ENCODE data around the gene SLC43A1.
A peak's percentile ranks its signal among the peaks of the same experiment; 100 is the strongest.

SLC43A1 gene

DNA sequence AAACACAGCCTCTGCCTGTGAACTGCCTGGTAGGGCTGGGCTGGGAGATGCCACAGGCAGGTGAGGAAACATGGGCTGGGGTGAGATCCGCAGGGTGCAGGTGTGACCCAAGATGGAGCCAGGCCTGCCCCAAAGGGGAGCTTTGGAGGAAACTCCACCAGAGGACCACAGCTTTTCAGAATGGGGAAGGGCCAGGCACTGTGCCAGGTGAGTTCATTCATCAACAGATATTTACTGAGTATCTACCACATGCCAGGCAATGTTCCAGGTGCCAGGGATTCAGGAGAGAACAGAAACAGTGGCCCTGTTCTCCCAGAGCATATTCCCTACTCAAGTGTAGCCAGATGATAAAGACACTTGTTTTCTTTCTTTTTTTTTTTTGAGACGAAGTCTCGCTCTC is 44.0 kb downstream of the SLC43A1 start:
- Mint-ChIP-seq H3K27me3 (peaks cover 12% of the 10 kb centered on the region), H3K9me3 (no peaks in the 10 kb centered on the region), H3K4me3 (no peak overlapping the region), H3K4me1 (ENCODE audit: low read depth) (peaks cover 25% of the 10 kb centered on the region), H3K36me3 (ENCODE audit: low read depth) (no peaks in the 10 kb centered on the region), H3K27ac (no peak overlapping the region)
- DNase-seq: no peak

DNA sequence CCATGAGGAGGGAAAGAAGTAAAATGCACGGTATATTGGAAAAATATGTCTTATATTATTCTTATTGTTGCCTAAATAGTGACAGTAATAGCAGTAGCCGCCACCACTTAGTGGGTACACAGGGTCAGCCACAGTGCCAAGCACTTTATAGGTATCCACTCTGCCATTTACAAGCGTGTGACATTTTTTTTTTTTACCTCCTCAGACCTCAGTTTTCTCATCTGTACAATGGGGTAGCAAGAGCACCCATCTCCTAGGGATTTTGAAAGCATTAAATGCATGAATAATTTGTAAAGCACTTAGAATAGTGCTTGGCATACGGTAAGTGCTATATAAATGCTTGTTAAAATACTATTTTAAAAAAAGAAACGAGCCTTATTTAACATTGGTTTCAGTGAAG is 46.2 kb downstream of the SLC43A1 start:
- Mint-ChIP-seq H3K4me1 (ENCODE audit: low read depth) (peaks cover 6% of the 10 kb centered on the region), H3K27ac (no peak overlapping the region), H3K4me3 (no peak overlapping the region), H3K36me3 (ENCODE audit: low read depth) (no peaks in the 10 kb centered on the region), H3K27me3 (peaks cover 5% of the 10 kb centered on the region), H3K9me3 (no peaks in the 10 kb centered on the region)
- no peak for DNase-seq

DNA sequence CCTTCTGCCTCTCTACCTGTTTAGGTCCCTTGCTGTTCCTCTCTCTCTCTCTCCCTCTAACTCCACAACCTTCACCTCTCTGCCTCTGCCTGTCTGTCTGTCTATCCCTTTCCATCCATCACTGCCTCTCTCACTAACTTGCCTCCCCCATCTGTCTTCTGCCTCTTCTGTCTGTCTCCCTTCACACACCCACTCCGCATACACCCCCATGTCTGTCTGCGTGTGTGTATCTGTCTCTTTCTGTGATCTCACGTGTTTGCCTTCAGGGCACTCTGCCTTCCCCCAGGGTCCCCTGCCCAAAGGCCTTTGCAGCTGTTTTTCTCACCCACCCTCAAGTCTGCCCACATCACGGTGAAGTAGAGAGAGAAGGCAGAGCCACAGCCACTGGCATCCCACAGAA is 47.2 kb downstream of the SLC43A1 start:
- Mint-ChIP-seq H3K9me3 (no peaks in the 10 kb centered on the region), H3K36me3 (ENCODE audit: low read depth) (no peaks in the 10 kb centered on the region), H3K4me1 (ENCODE audit: low read depth) (no peaks in the 10 kb centered on the region), H3K4me3 (no peak overlapping the region), H3K27ac (no peak overlapping the region), H3K27me3 (peaks cover 2% of the 10 kb centered on the region)
- no peak for DNase-seq

DNA sequence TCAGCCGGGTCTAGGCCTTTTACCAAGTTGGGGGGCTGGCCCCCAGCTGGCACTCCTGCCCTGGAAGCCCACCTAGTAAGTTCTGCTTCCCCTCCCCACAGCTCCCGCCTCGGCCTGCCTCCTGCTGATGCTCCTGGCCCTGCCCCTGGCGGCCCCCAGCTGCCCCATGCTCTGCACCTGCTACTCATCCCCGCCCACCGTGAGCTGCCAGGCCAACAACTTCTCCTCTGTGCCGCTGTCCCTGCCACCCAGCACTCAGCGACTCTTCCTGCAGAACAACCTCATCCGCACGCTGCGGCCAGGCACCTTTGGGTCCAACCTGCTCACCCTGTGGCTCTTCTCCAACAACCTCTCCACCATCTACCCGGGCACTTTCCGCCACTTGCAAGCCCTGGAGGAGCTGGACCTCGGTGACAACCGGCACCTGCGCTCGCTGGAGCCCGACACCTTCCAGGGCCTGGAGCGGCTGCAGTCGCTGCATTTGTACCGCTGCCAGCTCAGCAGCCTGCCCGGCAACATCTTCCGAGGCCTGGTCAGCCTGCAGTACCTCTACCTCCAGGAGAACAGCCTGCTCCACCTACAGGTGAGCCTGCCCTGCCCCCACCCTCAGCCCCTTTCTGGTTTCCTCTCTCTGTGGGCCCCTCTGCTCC is 47.9 kb downstream of the SLC43A1 start:
- Mint-ChIP-seq H3K27me3 (peaks cover 4% of the 10 kb centered on the region), H3K4me3 (no peak overlapping the region), H3K4me1 (ENCODE audit: low read depth) (no peaks in the 10 kb centered on the region), H3K27ac (no peak overlapping the region), H3K36me3 (ENCODE audit: low read depth) (no peaks in the 10 kb centered on the region), H3K9me3 (no peaks in the 10 kb centered on the region)
- no peak for DNase-seq

DNA sequence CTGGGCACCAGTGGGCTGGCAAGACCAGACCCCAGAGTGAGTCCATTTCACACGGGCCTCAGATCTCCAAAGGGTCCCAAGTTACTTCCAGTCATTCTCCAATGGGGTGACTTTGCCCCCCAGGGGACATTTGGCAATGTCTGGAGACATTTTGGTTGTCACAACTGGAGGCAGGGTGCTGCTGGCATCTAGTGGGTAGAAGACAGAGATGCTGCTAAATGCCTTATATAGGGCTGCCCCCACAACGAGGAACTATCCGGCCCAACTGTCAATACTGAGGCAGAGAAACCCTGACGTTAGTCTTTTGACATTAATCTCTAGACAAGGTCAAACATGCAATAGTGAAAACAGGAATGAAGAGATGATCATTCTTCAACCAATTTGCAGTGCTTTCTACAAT is 48.8 kb downstream of the SLC43A1 start:
- Mint-ChIP-seq H3K4me3 (no peak overlapping the region), H3K27ac (no peak overlapping the region), H3K4me1 (ENCODE audit: low read depth) (no peaks in the 10 kb centered on the region), H3K27me3 (peaks cover 11% of the 10 kb centered on the region), H3K9me3 (no peaks in the 10 kb centered on the region), H3K36me3 (ENCODE audit: low read depth) (no peaks in the 10 kb centered on the region)
- no peak for DNase-seq

DNA sequence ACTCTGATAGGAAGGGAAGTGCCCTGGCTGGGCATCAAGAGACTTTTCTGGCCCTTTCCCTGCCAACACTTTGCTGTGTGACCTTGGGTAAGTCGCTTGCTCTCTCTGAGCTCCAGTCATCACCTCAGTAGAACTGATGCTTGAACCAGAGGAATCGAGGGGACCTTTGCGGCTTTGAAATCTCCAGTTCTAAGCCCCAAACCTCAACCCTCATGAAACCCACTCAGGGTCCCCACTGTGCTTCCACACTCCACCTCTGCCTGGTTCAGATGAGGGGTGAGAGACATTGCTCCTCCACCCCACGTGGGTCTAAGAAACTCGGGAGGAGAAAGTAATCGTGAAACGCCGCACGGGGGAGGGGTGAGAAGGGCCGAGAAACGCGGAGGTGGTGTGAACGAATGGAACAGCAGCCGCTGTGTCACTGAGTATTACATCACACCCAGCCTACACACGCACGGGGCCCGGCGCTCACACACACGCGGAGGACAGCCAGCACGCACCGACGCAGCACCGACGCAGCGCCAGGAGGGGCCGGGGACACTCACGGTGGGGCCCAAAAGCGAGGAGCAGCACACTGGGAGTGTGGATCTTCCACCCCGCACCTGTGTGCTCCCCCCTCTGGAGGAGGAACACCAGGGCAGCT is 50.8 kb downstream of the SLC43A1 start:
- peaks cover 25% of the 10 kb centered on the region for H3K27me3 Mint-ChIP-seq
- H3K27ac Mint-ChIP-seq: no peak overlapping the region
- no peaks in the 10 kb centered on the region for H3K9me3 Mint-ChIP-seq
- DNase-seq: no peak
- no peaks in the 10 kb centered on the region for H3K36me3 Mint-ChIP-seq (ENCODE audit: low read depth)
- no peak overlapping the region for H3K4me3 Mint-ChIP-seq
- peaks cover 6% of the 10 kb centered on the region for H3K4me1 Mint-ChIP-seq (ENCODE audit: low read depth)

DNA sequence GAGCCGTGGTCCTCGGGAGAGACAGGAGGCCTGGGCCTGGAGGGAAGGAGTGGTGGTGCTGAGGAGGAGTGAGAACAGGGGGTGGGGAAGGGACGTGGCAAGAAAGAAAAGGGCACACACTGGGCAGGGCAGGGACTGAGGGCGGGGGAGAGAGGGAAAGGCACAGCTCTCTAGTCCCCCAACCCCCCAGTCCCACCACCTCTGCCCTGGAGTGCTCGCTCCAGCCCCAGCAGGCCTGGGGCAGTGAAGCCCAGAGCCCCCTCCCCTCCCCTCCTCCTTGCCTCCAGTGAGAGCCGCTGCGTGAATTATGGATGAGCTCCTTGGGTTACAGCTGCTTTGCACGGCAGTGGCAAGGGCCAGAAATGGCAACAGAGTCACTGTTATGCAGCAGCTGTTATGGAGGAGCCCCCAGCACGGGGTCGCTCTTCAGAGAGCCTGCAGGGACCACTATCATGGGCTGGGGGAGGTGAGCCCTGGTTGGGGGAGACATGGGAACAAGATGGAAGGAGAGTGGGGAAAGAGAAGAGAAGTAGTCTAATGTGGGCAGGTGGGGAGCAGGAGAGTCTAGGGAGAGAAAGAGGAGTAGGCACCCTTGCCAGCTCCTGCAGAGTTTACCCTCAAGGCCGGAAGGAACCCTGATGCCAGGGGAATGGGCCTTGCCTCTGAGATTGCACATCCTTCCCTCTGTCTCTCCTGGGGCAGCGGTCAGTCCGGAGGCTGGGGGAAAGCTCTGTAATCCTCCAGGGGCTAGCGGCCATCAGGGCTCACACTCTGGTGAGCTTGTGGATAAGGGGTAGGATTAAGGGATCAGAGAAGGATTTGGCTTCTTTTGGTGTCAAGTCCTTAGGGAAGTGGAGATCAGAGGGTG is 51.6 kb downstream of the SLC43A1 start:
- no peak overlapping the region for H3K27ac Mint-ChIP-seq
- no peak for DNase-seq

DNA sequence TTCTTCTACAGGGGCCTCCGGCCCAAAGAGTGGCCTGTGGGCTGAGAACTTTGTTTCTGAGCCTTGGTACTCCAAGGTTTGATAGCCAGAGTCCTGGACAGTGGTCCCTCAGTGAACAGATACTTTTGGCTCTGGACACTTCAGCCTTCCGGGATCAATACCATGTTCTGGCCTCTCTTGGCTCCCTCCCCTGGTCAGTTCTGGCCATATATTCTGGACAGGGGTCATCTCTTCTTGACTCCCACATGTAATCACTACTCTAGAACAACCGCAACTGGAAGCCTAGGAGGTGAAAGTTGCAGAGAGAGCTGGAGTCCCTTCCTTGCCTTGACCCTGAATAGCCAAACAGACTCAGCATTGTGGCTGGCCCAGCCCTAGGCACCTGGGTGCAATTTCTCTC is 52.9 kb downstream of the SLC43A1 start:
- Mint-ChIP-seq H3K27ac (no peak overlapping the region), H3K4me1 (ENCODE audit: low read depth) (peaks cover 21% of the 10 kb centered on the region)

More for the DNA sequence above, 51.6 kb downstream of the SLC43A1 start:
- Mint-ChIP-seq H3K36me3 (ENCODE audit: low read depth) (no peaks in the 10 kb centered on the region), H3K4me3 (no peak overlapping the region), H3K4me1 (ENCODE audit: low read depth) (peaks cover 12% of the 10 kb centered on the region), H3K9me3 (no peaks in the 10 kb centered on the region), H3K27me3 (peaks cover 31% of the 10 kb centered on the region)

DNA sequence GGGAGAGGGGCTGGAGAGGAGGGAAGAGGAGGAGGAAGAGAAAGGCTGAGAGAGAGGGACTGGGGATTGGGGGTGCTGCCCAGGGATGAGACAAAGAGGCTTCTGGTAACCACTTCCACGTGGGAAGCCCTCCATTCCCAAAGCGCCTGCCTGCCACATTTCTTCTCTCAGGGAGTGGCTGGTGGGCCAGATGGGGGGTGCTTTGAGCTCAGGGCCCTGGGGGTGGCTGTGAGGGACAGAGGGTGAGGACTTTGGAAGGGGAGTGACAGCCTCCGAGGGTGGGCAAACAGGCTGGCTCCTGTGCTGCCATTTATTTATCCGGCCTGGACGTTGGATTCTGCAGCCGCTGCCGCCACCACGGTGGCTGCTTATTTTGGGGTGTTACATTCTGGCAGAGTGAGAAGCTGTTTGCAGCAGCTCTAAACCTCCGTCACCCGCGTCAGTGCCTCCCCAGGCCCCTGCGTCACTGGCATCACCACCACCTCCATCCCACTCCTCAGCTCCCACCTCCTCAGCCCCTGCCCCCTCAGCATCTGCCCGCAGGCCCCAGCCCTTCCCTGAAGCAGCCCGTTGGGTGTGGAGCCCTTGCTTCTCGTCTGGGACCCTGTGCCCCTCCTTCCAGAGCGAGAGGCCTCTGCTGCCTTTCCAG is 53.5 kb downstream of the SLC43A1 start:
- Mint-ChIP-seq H3K27me3 (peaks cover 43% of the 10 kb centered on the region), H3K4me3 (no peak overlapping the region), H3K27ac (no peak overlapping the region), H3K9me3 (no peaks in the 10 kb centered on the region), H3K36me3 (ENCODE audit: low read depth) (no peaks in the 10 kb centered on the region), H3K4me1 (ENCODE audit: low read depth) (peaks cover 25% of the 10 kb centered on the region)
- no peak for DNase-seq

More for the DNA sequence above, 52.9 kb downstream of the SLC43A1 start:
- Mint-ChIP-seq H3K4me3 (no peak overlapping the region), H3K36me3 (ENCODE audit: low read depth) (no peaks in the 10 kb centered on the region), H3K9me3 (no peaks in the 10 kb centered on the region), H3K27me3 (peaks cover 39% of the 10 kb centered on the region)
- no peak for DNase-seq

DNA sequence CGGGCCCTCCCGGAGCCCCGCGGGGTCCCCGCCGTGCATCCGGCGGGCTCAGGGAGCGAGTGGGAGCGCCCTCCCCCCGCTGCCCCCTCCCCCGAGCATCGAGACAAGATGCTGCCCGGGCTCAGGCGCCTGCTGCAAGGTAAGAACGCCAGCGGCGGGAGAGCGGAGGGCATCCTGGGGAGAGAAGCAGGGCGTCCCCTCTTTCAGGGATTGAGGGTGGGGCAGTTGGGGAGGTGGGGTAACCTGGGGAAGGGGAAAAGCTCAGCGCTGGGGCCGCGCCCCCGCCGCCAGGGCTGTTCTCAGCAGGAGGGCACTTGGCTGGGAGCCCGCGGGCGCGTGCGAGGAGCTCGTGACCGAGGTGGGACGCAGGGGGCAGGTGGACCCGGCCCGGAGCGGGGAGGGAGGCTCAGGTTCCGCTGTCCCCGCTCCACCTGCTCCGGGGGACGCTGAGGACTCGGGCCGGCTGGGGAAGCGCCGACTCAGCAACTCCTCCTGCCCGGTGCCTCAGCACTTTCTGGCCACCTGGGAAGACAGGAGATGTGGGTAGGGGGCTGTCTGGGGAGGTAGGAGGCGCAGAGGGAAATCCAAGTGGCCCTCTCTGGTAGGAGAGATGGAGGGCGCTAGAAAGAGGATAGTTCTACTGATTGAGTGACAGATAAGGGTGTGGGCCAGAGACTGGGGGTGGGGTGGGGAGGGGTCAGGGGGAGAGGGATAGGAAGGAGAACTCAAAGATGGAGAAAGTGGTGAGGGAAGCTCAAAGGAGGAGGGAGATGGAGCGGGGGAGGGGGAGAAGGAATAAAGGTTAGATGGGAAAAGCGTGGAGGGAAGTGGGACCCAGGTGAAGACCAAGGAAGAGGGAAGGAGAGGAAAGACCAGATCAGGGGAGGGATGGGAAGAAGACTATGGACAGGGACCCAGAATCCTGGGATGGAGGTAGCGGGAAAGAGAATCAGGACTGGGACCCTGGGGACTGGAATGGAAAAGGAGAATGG is 54.4 kb downstream of the SLC43A1 start:
- no peaks in the 10 kb centered on the region for H3K36me3 Mint-ChIP-seq (ENCODE audit: low read depth)
- no peaks in the 10 kb centered on the region for H3K9me3 Mint-ChIP-seq
- DNase-seq: no peak
- H3K27ac Mint-ChIP-seq: no peak overlapping the region
- H3K27me3 Mint-ChIP-seq: peaks cover 43% of the 10 kb centered on the region
- peaks cover 26% of the 10 kb centered on the region for H3K4me1 Mint-ChIP-seq (ENCODE audit: low read depth)
- no peak overlapping the region for H3K4me3 Mint-ChIP-seq

DNA sequence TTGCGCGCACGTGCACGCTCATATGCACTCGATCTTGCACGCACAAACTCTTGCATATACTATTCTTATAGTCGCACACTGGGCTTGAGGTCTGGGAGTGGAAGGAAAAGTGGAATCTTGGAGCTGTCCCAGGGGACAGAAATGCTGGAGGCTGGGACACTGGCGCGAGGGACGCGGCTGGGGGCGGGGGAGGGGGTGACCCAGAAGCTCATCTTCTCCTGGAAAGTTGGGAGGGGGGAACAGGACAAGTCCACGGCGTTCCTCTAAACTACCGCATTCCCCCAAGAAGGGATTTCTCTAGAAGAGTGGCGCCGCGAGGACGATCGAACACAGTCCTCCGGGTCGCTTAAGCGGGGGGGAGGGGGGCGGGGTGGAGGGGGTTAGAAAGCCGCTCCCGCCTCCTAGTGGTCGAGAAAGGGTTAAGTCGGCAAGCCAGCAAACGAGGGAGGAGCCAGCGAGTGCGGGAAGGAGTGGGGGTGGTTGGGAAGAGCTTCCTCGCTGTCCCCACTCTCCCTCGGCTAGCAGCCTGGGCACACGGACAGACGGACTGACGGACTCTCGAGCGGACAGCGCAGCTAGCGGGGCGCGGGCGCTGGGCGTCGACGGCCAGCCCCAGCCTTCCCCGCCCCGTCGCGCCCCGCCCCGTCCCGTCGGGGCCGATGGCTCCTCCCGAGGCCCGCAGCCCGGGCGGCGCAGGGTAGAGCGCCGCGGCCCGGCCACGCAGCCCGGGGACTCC is 55.3 kb downstream of the SLC43A1 start, which contains the start of gene RTN4RL2:
RTN4RL2 (plus strand) TSS at position 507 of the 736 bp plus-strand sequence. CDS start 338 bp downstream, outside the sequence.
- DNase-seq: peak; percentile 68
- no peaks in the 10 kb centered on the region for H3K36me3 Mint-ChIP-seq (ENCODE audit: low read depth)
- peaks cover 26% of the 10 kb centered on the region for H3K4me1 Mint-ChIP-seq (ENCODE audit: low read depth)
- H3K27ac Mint-ChIP-seq: no peak within 1 kb of the TSS
- H3K4me3 Mint-ChIP-seq: peak within 1 kb of the TSS; percentile 70
- H3K27me3 Mint-ChIP-seq: peaks cover 43% of the 10 kb centered on the region
- H3K9me3 Mint-ChIP-seq: no peaks in the 10 kb centered on the region

DNA sequence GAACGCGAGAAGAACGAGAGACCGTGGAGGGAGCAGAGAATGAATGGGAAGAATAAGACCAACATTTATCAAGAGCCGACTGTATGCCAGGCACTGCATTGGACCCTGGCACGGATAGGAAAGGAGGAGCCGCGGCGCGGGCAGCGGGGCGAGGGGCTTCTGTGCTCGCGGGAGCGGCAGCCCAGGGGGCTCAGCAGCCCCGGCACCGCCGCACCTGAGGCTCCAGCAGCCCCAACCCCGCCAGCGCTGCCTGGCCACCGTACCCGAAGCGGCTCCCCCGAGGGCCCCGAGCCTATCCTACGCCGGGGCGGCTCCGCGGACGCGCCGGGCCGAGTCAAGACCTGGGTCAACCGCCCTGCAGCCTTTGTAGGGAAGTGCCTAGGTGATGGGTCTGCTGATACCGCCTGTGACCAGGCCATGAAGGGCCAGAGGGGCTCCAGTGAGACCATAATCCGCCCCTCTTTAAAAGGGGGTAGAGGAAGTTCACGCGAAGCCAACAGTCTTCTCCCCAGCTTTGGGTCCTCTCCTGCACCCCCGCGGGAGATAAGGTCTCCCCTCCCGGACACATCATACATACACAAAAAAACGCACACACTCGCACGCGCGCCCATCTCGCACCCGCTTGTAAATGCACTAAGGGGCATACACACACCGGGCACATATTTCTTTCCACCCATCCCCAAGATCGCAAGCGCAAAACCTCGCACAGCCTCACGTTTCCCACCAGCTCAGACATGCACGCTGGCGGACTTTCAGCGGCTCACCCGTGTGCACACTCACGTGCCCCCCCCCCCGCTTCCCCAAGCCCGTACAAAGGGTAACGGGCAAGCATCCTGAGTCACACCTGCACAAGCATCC is 56.1 kb downstream of the SLC43A1 start:
- Mint-ChIP-seq H3K4me3 (peak overlapping the region; percentile 67), H3K9me3 (no peaks in the 10 kb centered on the region), H3K4me1 (ENCODE audit: low read depth) (peaks cover 26% of the 10 kb centered on the region), H3K36me3 (ENCODE audit: low read depth) (no peaks in the 10 kb centered on the region), H3K27ac (peak overlapping the region; percentile 75), H3K27me3 (peaks cover 43% of the 10 kb centered on the region)
- peak; percentile 56 for DNase-seq

Data from activated T-cell treated with anti-CD3 and anti-CD28 coated beads, Interleukin-2, amount 50 U/mL, for 24 hours (primary cell).